ENCODE measurements around the gene TBPL1. TPM values are rescaled to one million over a fixed set of nuclear protein-coding genes. Genes with fewer than 3 reads are reported as not detected.
"Not testable (repeated sequence)": the region's sequence is repeated elsewhere in the genome, so short reads cannot be mapped to it uniquely, and the experiment has no call there.

TBPL1 gene
- total RNA-seq, 3 donors from 2014 or later: 46.4 to 48.0 (median 47.9) TPM

GRCh38 chr6:133977983-133978895 is 25.2 kb downstream of the TBPL1 start:
- ATAC-seq (no peak), DNase-seq (no peak)
- Mint-ChIP-seq H3K36me3 (ENCODE audit: insufficient read depth) (peaks cover 22% of the 10 kb centered on the region), H3K4me1 (ENCODE audit: low read depth) (peaks cover 46% of the 10 kb centered on the region), H3K4me3 (no peak overlapping the region), H3K27me3 (ENCODE audit: low read depth) (no peaks in the 10 kb centered on the region), H3K9me3 (no peaks in the 10 kb centered on the region)

GRCh38 chr6:133978896-133979240 is 25.8 kb downstream of the TBPL1 start:
- DNase-seq (no peak), ATAC-seq (no peak)
- Mint-ChIP-seq H3K4me3 (no peak overlapping the region), H3K27me3 (ENCODE audit: low read depth) (no peaks in the 10 kb centered on the region), H3K9me3 (no peaks in the 10 kb centered on the region), H3K4me1 (ENCODE audit: low read depth) (peaks cover 47% of the 10 kb centered on the region), H3K36me3 (ENCODE audit: insufficient read depth) (peaks cover 25% of the 10 kb centered on the region)

- not testable (repeated sequence) for DNase-seq; ATAC-seq; H3K27me3 Mint-ChIP-seq (ENCODE audit: low read depth); H3K4me3 Mint-ChIP-seq; H3K9me3 Mint-ChIP-seq
- peaks cover 47% of the 10 kb centered on the region for H3K4me1 Mint-ChIP-seq (ENCODE audit: low read depth)
- peaks cover 27% of the 10 kb centered on the region for H3K36me3 Mint-ChIP-seq (ENCODE audit: insufficient read depth)
These were observed 26.4 kb downstream of the TBPL1 start for GRCh38 chr6:133979269-133979963.

GRCh38 chr6:133980168-133980567 is 27.1 kb downstream of the TBPL1 start:
- Mint-ChIP-seq H3K27me3 (ENCODE audit: low read depth) (no peaks in the 10 kb centered on the region), H3K36me3 (ENCODE audit: insufficient read depth) (peaks cover 27% of the 10 kb centered on the region), H3K9me3 (no peaks in the 10 kb centered on the region), H3K4me1 (ENCODE audit: low read depth) (peaks cover 49% of the 10 kb centered on the region), H3K4me3 (no peak overlapping the region)
- DNase-seq (no peak), ATAC-seq (no peak)

- DNase-seq (peak; percentile 42), ATAC-seq (peak; percentile 75 to 80)
- no peaks in the 10 kb centered on the region for H3K27me3 Mint-ChIP-seq (ENCODE audit: low read depth)
- H3K36me3 Mint-ChIP-seq (ENCODE audit: insufficient read depth): peaks cover 38% of the 10 kb centered on the region
- no peaks in the 10 kb centered on the region for H3K9me3 Mint-ChIP-seq
- H3K4me1 Mint-ChIP-seq (ENCODE audit: low read depth): peaks cover 43% of the 10 kb centered on the region
- H3K4me3 Mint-ChIP-seq: no peak overlapping the region
These were observed 30.3 kb downstream of the TBPL1 start for GRCh38 chr6:133983099-133983939.

GRCh38 chr6:133985970-133986369 is 32.9 kb downstream of the TBPL1 start:
- Mint-ChIP-seq H3K27me3 (ENCODE audit: low read depth) (no peaks in the 10 kb centered on the region), H3K4me1 (ENCODE audit: low read depth) (peaks cover 34% of the 10 kb centered on the region), H3K36me3 (ENCODE audit: insufficient read depth) (peaks cover 40% of the 10 kb centered on the region), H3K4me3 (no peak overlapping the region), H3K9me3 (no peaks in the 10 kb centered on the region)
- ATAC-seq (peak; percentile 53 to 54), DNase-seq (no peak)

GRCh38 chr6:133986942-133987341 is 33.9 kb downstream of the TBPL1 start:
- DNase-seq (no peak), ATAC-seq (no peak)
- no peaks in the 10 kb centered on the region for H3K9me3 Mint-ChIP-seq
- H3K4me3 Mint-ChIP-seq: no peak overlapping the region
- peaks cover 29% of the 10 kb centered on the region for H3K4me1 Mint-ChIP-seq (ENCODE audit: low read depth)
- H3K36me3 Mint-ChIP-seq (ENCODE audit: insufficient read depth): peaks cover 34% of the 10 kb centered on the region
- no peaks in the 10 kb centered on the region for H3K27me3 Mint-ChIP-seq (ENCODE audit: low read depth)

- Mint-ChIP-seq H3K27me3 (ENCODE audit: low read depth) (no peaks in the 10 kb centered on the region), H3K4me1 (ENCODE audit: low read depth) (peaks cover 13% of the 10 kb centered on the region), H3K4me3 (no peak overlapping the region), H3K36me3 (ENCODE audit: insufficient read depth) (peaks cover 19% of the 10 kb centered on the region), H3K9me3 (no peaks in the 10 kb centered on the region)
- DNase-seq (no peak), ATAC-seq (no peak)
These were observed 36.5 kb downstream of the TBPL1 start for GRCh38 chr6:133989525-133989924.

GRCh38 chr6:133990321-133990720 is 37.3 kb downstream of the TBPL1 start:
- Mint-ChIP-seq H3K36me3 (ENCODE audit: insufficient read depth) (peaks cover 19% of the 10 kb centered on the region), H3K9me3 (no peaks in the 10 kb centered on the region)
- no peak for ATAC-seq

GRCh38 chr6:133991096-133991593 is 38.1 kb downstream of the TBPL1 start:
- no peak overlapping the region for H3K4me3 Mint-ChIP-seq
- DNase-seq (no peak), ATAC-seq (no peak)
- peaks cover 13% of the 10 kb centered on the region for H3K36me3 Mint-ChIP-seq (ENCODE audit: insufficient read depth)
- H3K27me3 Mint-ChIP-seq (ENCODE audit: low read depth): no peaks in the 10 kb centered on the region
- H3K4me1 Mint-ChIP-seq (ENCODE audit: low read depth): peaks cover 1% of the 10 kb centered on the region
- H3K9me3 Mint-ChIP-seq: no peaks in the 10 kb centered on the region

More at GRCh38 chr6:133990321-133990720, 37.3 kb downstream of the TBPL1 start:
- H3K4me1 Mint-ChIP-seq (ENCODE audit: low read depth): peaks cover 9% of the 10 kb centered on the region
- H3K4me3 Mint-ChIP-seq: no peak overlapping the region
- no peak for DNase-seq
- no peaks in the 10 kb centered on the region for H3K27me3 Mint-ChIP-seq (ENCODE audit: low read depth)

GRCh38 chr6:133992992-133993680 is 40.1 kb downstream of the TBPL1 start:
- Mint-ChIP-seq H3K4me1 (ENCODE audit: low read depth) (no peaks in the 10 kb centered on the region), H3K27me3 (ENCODE audit: low read depth) (no peaks in the 10 kb centered on the region), H3K9me3 (no peaks in the 10 kb centered on the region), H3K4me3 (no peak overlapping the region), H3K36me3 (ENCODE audit: insufficient read depth) (peaks cover 8% of the 10 kb centered on the region)
- DNase-seq (no peak), ATAC-seq (no peak)

- ATAC-seq (no peak), DNase-seq (no peak)
- Mint-ChIP-seq H3K9me3 (no peaks in the 10 kb centered on the region), H3K36me3 (ENCODE audit: insufficient read depth) (peaks cover 1% of the 10 kb centered on the region), H3K27me3 (ENCODE audit: low read depth) (no peaks in the 10 kb centered on the region), H3K4me1 (ENCODE audit: low read depth) (no peaks in the 10 kb centered on the region), H3K4me3 (no peak overlapping the region)
These were observed 42.3 kb downstream of the TBPL1 start for GRCh38 chr6:133995296-133995695.

GRCh38 chr6:133995758-133996157 is 42.7 kb downstream of the TBPL1 start:
- Mint-ChIP-seq H3K4me3 (no peak overlapping the region), H3K4me1 (ENCODE audit: low read depth) (no peaks in the 10 kb centered on the region), H3K36me3 (ENCODE audit: insufficient read depth) (no peaks in the 10 kb centered on the region), H3K27me3 (ENCODE audit: low read depth) (no peaks in the 10 kb centered on the region), H3K9me3 (no peaks in the 10 kb centered on the region)
- DNase-seq: no peak
- no peak for ATAC-seq
